ENCODE measurements around the gene BCL2L12. TPM values are rescaled to one million over a fixed set of nuclear protein-coding genes. Genes with fewer than 3 reads are reported as not detected.

The BCL2L12 gene
- total RNA-seq, 2 donors from 2014 or later, result 2.5 to 3.0 TPM

- Histone ChIP-seq H3K9me3 (no peaks in the 10 kb centered on the region), H3K27me3 (replicated peaks; ENCODE audit: insufficient read depth) (no peaks in the 10 kb centered on the region), H3K36me3 (peaks cover 11% of the 10 kb centered on the region), H3K4me1 (ENCODE audit: control insufficient read depth in 1 of 2, low read depth in 2 of 2) (peaks cover 4 to 23% of the 10 kb centered on the region in 2 donors), H3K4me3 (no peak overlapping the region), H3K27ac (peak overlapping the region in 1 of 2 donors; percentile 30)
- no peak for DNase-seq (ENCODE audit: low spot score)
- TF ChIP-seq CTCF (IDR thresholded peaks at IDR 0.05), result no peak
- ATAC-seq (ENCODE audit: insufficient number of reproducible peaks, low FRiP score, low read depth), result no peak
Observed at GRCh38 chr19:49635530-49636232, 30.1 kb upstream of the BCL2L12 start.

DNA sequence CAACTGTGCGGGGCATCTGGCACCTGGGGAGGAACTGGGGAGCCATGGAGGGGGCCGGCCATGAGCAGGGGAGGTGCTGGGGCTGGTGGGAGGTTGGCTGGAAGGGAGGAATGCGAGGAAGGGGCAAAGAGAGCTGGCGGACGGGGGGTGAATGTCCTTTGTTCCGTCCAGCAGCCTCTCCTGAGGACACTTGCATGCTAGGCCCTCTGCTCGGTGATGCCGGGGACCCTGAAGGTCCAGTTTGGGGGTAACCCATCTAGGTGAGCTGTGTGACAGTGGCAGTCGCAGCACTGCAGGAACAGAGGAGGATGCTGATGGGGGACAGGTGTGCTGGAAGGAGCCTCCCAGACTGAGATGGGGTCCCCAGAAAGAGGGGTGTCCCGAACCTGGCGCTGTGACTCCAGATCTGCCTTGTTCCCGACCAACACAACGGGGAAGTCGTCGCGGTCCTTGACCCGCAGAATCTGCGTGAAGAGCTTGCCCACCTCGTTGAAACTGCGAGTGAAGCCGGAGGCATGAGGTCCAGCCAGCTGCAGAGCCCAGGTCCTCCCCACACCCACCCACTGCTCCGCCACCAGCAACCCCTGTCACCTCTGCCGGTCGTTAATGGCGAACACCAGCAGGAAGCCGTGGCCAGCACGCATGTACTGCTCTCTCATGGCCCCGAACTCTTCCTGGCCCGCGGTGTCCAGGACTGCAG lies 29.4 kb upstream of the BCL2L12 start:
- no peak for ATAC-seq (ENCODE audit: insufficient number of reproducible peaks, low FRiP score, low read depth)
- H3K4me1 ChIP-seq (ENCODE audit: control insufficient read depth in 1 of 2, low read depth in 2 of 2), result peaks cover 0 to 19% of the 10 kb centered on the region in 2 donors
- no peak overlapping the region for H3K27ac ChIP-seq
- peaks cover 11% of the 10 kb centered on the region for H3K36me3 ChIP-seq
- H3K27me3 ChIP-seq (replicated peaks; ENCODE audit: insufficient read depth), result no peaks in the 10 kb centered on the region
- no peak for TF ChIP-seq CTCF (IDR thresholded peaks at IDR 0.05)
- no peaks in the 10 kb centered on the region for H3K9me3 ChIP-seq
- DNase-seq (ENCODE audit: low spot score), result no peak
- no peak overlapping the region for H3K4me3 ChIP-seq

- DNase-seq (ENCODE audit: low spot score) (peak; percentile 55), ATAC-seq (ENCODE audit: insufficient number of reproducible peaks, low FRiP score, low read depth) (no peak)
- Histone ChIP-seq H3K27me3 (replicated peaks; ENCODE audit: insufficient read depth) (no peaks in the 10 kb centered on the region), H3K4me1 (ENCODE audit: control insufficient read depth in 1 of 2, low read depth in 2 of 2) (peaks cover 6 to 23% of the 10 kb centered on the region in 2 donors), H3K9me3 (no peaks in the 10 kb centered on the region), H3K36me3 (peaks cover 11% of the 10 kb centered on the region), H3K4me3 (peak overlapping the region; percentile 96), H3K27ac (peak overlapping the region; percentile 97 to 100)
- TF ChIP-seq CTCF (IDR thresholded peaks at IDR 0.05), result no peak
Observed at GRCh38 chr19:49637821-49638738, 27.7 kb upstream of the BCL2L12 start.

DNA sequence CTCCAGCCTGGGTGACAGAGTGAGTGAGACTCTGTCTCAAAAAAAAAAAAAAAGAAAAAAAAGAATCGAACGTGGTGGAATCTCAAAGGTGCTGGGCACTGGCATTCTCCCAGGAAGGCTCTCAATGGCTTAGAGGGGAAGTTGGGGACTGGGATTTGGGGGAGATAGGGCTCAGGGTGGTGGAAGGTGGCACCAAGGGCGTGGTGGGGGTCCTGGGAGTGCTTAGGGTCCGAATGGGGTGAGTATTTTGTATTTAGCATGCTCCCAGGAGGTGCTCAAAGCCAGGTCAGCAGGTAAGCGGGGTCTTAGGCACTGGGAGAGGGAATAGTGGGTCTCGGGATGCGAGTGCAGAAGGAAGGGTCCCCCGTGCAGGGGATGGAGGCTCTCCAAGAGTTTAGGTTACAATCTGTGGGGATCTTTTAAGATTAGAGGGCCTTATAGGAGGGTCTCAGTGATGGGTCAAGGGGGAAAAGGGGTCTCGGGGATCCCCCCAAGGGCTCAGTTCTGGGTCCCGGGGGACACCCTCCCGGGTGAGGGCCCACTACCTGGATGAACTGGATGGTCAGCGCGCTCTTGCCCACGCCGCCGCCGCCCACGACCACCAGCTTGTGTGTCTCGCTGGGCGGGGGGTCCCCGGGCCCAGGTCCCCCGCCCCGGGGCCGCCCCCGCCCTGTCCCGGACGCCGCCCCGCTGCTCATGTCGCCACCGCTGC lies 26.2 kb upstream of the BCL2L12 start:
- peak overlapping the region; percentile 97 to 100 for H3K27ac ChIP-seq
- H3K36me3 ChIP-seq, result peaks cover 11% of the 10 kb centered on the region
- DNase-seq (ENCODE audit: low spot score) (no peak), ATAC-seq (ENCODE audit: insufficient number of reproducible peaks, low FRiP score, low read depth) (no peak)
- H3K4me3 ChIP-seq, result peak overlapping the region; percentile 96
- TF ChIP-seq CTCF (IDR thresholded peaks at IDR 0.05), result no peak
- H3K27me3 ChIP-seq (replicated peaks; ENCODE audit: insufficient read depth), result no peaks in the 10 kb centered on the region
- peaks cover 11 to 38% of the 10 kb centered on the region in 2 donors for H3K4me1 ChIP-seq (ENCODE audit: control insufficient read depth in 1 of 2, low read depth in 2 of 2)
- H3K9me3 ChIP-seq, result no peaks in the 10 kb centered on the region

Data from thoracic aorta (tissue), 2 donors.